GM21576 (cell line): ENCODE data around the gene CD1C.
"Not testable (repeated sequence)": the region's sequence is repeated elsewhere in the genome, so short reads cannot be mapped to it uniquely, and the experiment has no call there.

Experiments
- ATAC-seq: cut with Tn5 transposase; IDR thresholded peaks from one replicate; pipeline ENCODE4 v1.9.1; 2021; ENCODE audit warnings: mild to moderate bottlenecking, moderate library complexity; ENCODE audit not compliant: unreplicated experiment

The CD1C gene

GRCh38 chr1:158328426-158328825 is 38.7 kb downstream of the CD1C start:
- no peak for ATAC-seq

- ATAC-seq: no peak
These were observed 39.6 kb downstream of the CD1C start for GRCh38 chr1:158329300-158329699.

GRCh38 chr1:158329733-158330132 is 40.0 kb downstream of the CD1C start:
- ATAC-seq: no peak

GRCh38 chr1:158330391-158331105 is 40.8 kb downstream of the CD1C start:
- no peak for ATAC-seq

- no peak for ATAC-seq
These were observed 41.3 kb downstream of the CD1C start for GRCh38 chr1:158331106-158331425.

- no peak for ATAC-seq
These were observed 41.9 kb downstream of the CD1C start, which contains the start of gene CD1B for GRCh38 chr1:158331481-158332150. Gene CD1B (minus strand): TSS chr1:158331531. CDS start chr1:158331423, 108 bp downstream.

GRCh38 chr1:158333405-158334155 is 43.9 kb downstream of the CD1C start:
- ATAC-seq: no peak

GRCh38 chr1:158334526-158335212 is 44.9 kb downstream of the CD1C start:
- no peak for ATAC-seq

GRCh38 chr1:158335213-158335532 is 45.5 kb downstream of the CD1C start:
- no peak for ATAC-seq

- ATAC-seq: not testable (repeated sequence)
These were observed 46.7 kb downstream of the CD1C start for GRCh38 chr1:158336413-158336812.
